ENCODE measurements around the gene ZBTB17.

GRCh38 chr1:16013220-16013907 lies 37.5 kb upstream of the ZBTB17 start:
- TF ChIP-seq CTCF (IDR thresholded peaks at IDR 0.05 in 2 of 3, conservative IDR thresholded peaks at IDR 0.05 in 1 of 3; ENCODE audit: insufficient read depth in 2 of 3, low read depth in 1 of 3, low read length in 3 of 3) = no peak
- TF ChIP-seq FIP1L1 (IDR thresholded peaks at IDR 0.05; ENCODE audit: low read depth, low read length, poor library complexity, severe bottlenecking) = no peak
- TF ChIP-seq JUND (IDR thresholded peaks at IDR 0.05; ENCODE audit: borderline replicate concordance, low read depth, low read length) = peak; percentile 97
- peak; percentile 96; the same call in 2 of the 3 replicates for TF ChIP-seq JUND (tag; IDR thresholded peaks at IDR 0.05; ENCODE audit: borderline replicate concordance, low read depth, low read length)
- no peak for TF ChIP-seq BDP1 (IDR thresholded peaks at IDR 0.05; ENCODE audit: insufficient read depth, insufficient read length)
- no peak for TF ChIP-seq PRDM10 (IDR thresholded peaks at IDR 0.05; ENCODE audit: partially characterized antibody)
- no peak; the same call in 1 of the 2 replicates for TF ChIP-seq POLR2A (conservative IDR thresholded peaks at IDR 0.05)
- no peak for TF ChIP-seq THAP12 (CRISPR knock-in tag; IDR thresholded peaks at IDR 0.05)
- no peak for TF ChIP-seq PBX2 (CRISPR knock-in tag; IDR thresholded peaks at IDR 0.05; ENCODE audit: low read depth)
- no peak for TF ChIP-seq PBX2 (tag; conservative IDR thresholded peaks at IDR 0.05; ENCODE audit: low read depth)
- TF ChIP-seq SMARCC2 (IDR thresholded peaks at IDR 0.05; ENCODE audit: low read depth) = no peak; the same call in 1 of the 2 replicates
- no peak for TF ChIP-seq HIVEP1 (CRISPR knock-in tag; IDR thresholded peaks at IDR 0.05)
- TF ChIP-seq ZNF224 (CRISPR knock-in tag; IDR thresholded peaks at IDR 0.05) = no peak

Measured in K562 (cell line).